Measurements from ENCODE around the gene BCAR3.

The BCAR3 gene

DNA sequence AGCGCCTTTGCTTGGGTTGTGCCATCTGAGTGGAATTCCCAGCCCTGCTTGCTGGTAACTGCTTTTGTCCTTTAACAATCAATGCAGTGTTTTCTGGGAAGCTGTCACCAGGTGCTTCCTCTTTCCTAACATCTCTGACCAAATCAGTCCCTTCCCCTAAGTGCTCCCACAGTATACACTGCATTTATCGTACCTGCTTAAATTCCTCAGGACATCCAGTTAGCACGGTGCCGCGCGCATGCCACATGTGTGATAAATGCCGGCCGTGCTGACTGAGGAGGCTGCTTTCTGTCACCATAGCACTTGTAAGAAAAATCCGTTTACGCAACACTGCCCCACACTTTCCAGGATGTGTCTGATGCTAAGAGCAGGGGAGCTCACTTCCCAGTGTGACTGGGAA lies 115.4 kb downstream of the BCAR3 start:
- Histone ChIP-seq H2AFZ (ENCODE audit: insufficient read depth, low read length, poor library complexity) (no peak overlapping the region), H3K9ac (ENCODE audit: low read length) (no peak overlapping the region), H3K79me2 (ENCODE audit: control insufficient read depth, insufficient read depth, low read length, poor library complexity) (no peaks in the 10 kb centered on the region), H2BK120ac (ENCODE audit: insufficient read depth, low read length, poor library complexity) (no peak overlapping the region), H3K14ac (ENCODE audit: low read length) (no peak overlapping the region), H4K8ac (ENCODE audit: low read depth, low read length) (no peak overlapping the region), H2BK12ac (ENCODE audit: low read length) (no peak overlapping the region), H4K12ac (ENCODE audit: low read depth, low read length) (no peak overlapping the region), H3K36me3 (ENCODE audit: control insufficient read depth in 1 of 2, insufficient read depth in 2 of 2, low read length in 2 of 2) (peaks cover 20 to 29% of the 10 kb centered on the region in 2 experiments), H3K4me2 (ENCODE audit: low read length) (peak overlapping the region; percentile 19), H2BK5ac (ENCODE audit: low read depth, low read length, poor library complexity) (no peak overlapping the region), H3K4me3 (ENCODE audit: low read depth, low read length) (no peak overlapping the region), H3K79me1 (ENCODE audit: low read length) (peaks cover 3% of the 10 kb centered on the region), H4K91ac (ENCODE audit: low read depth, low read length) (no peak overlapping the region), H3K4ac (ENCODE audit: low read depth, low read length) (no peak overlapping the region), H3K4me1 (ENCODE audit: control insufficient read depth in 1 of 2, insufficient read depth in 2 of 2, low read length in 2 of 2) (peaks cover 20 to 27% of the 10 kb centered on the region in 2 experiments), H3K18ac (ENCODE audit: low read length) (no peak overlapping the region), H3K23ac (ENCODE audit: low read length) (no peak overlapping the region), H2AK5ac (ENCODE audit: low read length) (no peak overlapping the region), H3K27me3 (ENCODE audit: insufficient read depth, low read length) (no peaks in the 10 kb centered on the region), H3K27ac (ENCODE audit: low read depth, low read length) (peak overlapping the region; percentile 31), H3K9me3 (ENCODE audit: insufficient read depth, low read depth, low read length) (no peaks in the 10 kb centered on the region)
- WGBS (ENCODE audit: extremely low coverage, insufficient coverage, insufficient read length) = no CpG with 5 or more reads among the region's 10 CpGs
- peak; percentile 75 for DNase-seq

DNA sequence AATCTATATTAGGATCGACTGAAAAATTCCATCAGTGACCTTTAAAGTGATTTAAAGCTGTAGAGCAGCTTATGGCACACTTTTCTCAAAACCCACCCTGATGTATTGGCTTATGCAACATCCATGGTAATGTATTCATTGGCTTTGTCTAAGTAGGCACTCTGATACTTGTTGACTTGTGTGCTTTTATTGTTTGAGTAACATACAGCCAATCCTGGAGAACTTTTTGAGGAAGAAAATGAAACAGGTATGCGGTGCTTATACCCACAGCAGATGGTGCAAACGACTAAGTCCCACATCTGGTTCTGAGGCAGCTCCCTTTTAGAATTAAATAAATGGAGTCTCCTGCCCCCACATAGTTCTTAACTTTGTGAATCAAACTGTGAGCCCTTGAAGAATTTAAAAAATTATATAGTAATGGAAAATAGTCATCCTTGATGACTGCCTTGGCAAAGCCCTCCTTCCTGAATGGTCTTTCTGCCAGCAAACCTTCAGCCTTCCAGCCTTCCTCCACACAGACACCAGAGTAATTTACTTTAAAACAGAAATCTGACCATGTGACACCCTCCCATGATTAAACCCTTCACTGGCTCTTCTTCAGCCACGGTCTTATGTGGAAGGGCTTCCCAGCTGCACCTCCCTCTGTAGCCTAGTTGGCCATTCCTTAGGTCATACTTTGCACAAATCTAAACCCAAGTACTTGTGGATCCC lies 116.0 kb downstream of the BCAR3 start:
- Histone ChIP-seq H3K23ac (ENCODE audit: low read length) (no peak overlapping the region), H3K9ac (ENCODE audit: low read length) (no peak overlapping the region), H4K12ac (ENCODE audit: low read depth, low read length) (no peak overlapping the region), H2BK5ac (ENCODE audit: low read depth, low read length, poor library complexity) (peak overlapping the region; percentile 11), H4K91ac (ENCODE audit: low read depth, low read length) (no peak overlapping the region), H3K4me1 (ENCODE audit: control insufficient read depth in 1 of 2, insufficient read depth in 2 of 2, low read length in 2 of 2) (peaks cover 20 to 27% of the 10 kb centered on the region in 2 experiments), H4K8ac (ENCODE audit: low read depth, low read length) (no peak overlapping the region), H2AFZ (ENCODE audit: insufficient read depth, low read length, poor library complexity) (no peak overlapping the region), H3K79me1 (ENCODE audit: low read length) (peaks cover 3% of the 10 kb centered on the region), H2BK120ac (ENCODE audit: insufficient read depth, low read length, poor library complexity) (no peak overlapping the region), H3K79me2 (ENCODE audit: control insufficient read depth, insufficient read depth, low read length, poor library complexity) (no peaks in the 10 kb centered on the region), H3K9me3 (ENCODE audit: insufficient read depth, low read depth, low read length) (no peaks in the 10 kb centered on the region), H3K36me3 (ENCODE audit: control insufficient read depth in 1 of 2, insufficient read depth in 2 of 2, low read length in 2 of 2) (peaks cover 18 to 26% of the 10 kb centered on the region in 2 experiments), H3K27me3 (ENCODE audit: insufficient read depth, low read length) (no peaks in the 10 kb centered on the region), H2AK5ac (ENCODE audit: low read length) (no peak overlapping the region), H3K4ac (ENCODE audit: low read depth, low read length) (no peak overlapping the region), H3K27ac (ENCODE audit: low read depth, low read length) (peak overlapping the region; percentile 31), H3K14ac (ENCODE audit: low read length) (no peak overlapping the region), H3K4me3 (ENCODE audit: low read depth, low read length) (no peak overlapping the region), H2BK12ac (ENCODE audit: low read length) (no peak overlapping the region), H3K18ac (ENCODE audit: low read length) (no peak overlapping the region), H3K4me2 (ENCODE audit: low read length) (no peak overlapping the region)
- no CpG with 5 or more reads among the region's 4 CpGs for whole genome bisulfite sequencing (ENCODE audit: extremely low coverage, insufficient coverage, insufficient read length)
- no peak for DNase-seq

DNA sequence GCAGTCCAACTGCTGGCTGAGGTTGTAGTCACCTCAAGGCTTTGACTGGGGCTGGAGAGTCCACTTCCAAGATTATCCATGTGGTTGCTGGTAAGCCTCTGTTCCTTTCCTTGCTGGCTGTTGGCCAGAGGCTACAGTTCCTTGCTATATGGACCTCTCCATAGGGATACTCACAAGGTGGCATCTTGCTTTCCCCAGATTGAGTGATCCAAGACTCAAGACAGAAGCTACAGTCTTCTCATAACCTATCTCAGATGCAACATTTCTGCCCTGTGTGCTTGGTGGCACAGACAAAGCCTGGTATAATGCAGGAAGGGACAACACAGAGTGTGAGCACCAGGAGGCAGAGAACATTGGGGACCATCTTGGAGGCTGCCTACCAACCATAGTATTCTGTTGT lies 121.9 kb downstream of the BCAR3 start:
- H3K4me2 ChIP-seq (ENCODE audit: low read length) = no peak overlapping the region

DNA sequence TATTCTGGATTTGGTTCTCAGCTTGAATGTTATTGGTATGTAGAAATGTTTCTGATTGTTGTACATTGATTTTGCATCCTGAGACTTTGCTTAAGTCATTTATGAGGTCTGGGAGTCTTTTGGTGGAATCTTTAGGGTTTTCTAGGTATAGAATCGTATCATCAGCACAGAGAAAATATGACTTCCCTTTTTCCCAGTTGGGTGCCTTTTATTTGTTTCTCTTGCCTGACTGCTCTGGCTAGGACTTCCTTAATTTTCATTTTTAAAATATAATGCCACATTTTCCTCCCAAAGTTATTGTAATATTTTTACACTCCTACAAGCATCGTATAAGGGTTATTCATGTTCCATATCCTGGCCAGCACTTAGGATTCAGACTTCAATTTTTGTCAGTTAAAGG lies 122.6 kb downstream of the BCAR3 start:
- H3K79me2 ChIP-seq (ENCODE audit: control insufficient read depth, insufficient read depth, low read length, poor library complexity) = no peaks in the 10 kb centered on the region
- no peak overlapping the region for H4K8ac ChIP-seq (ENCODE audit: low read depth, low read length)
- H2BK120ac ChIP-seq (ENCODE audit: insufficient read depth, low read length, poor library complexity) = no peak overlapping the region
- H3K4me2 ChIP-seq (ENCODE audit: low read length) = no peak overlapping the region
- H3K4me3 ChIP-seq (ENCODE audit: low read depth, low read length) = no peak overlapping the region
- no peaks in the 10 kb centered on the region for H3K27me3 ChIP-seq (ENCODE audit: insufficient read depth, low read length)
- no peak overlapping the region for H3K4ac ChIP-seq (ENCODE audit: low read depth, low read length)
- no peaks in the 10 kb centered on the region for H3K9me3 ChIP-seq (ENCODE audit: insufficient read depth, low read depth, low read length)
- no peak overlapping the region for H3K18ac ChIP-seq (ENCODE audit: low read length)
- no CpG with 5 or more reads among the region's 2 CpGs for WGBS (ENCODE audit: extremely low coverage, insufficient coverage, insufficient read length)
- no peak overlapping the region for H2BK12ac ChIP-seq (ENCODE audit: low read length)
- H3K27ac ChIP-seq (ENCODE audit: low read depth, low read length) = no peak overlapping the region
- H3K36me3 ChIP-seq (ENCODE audit: control insufficient read depth in 1 of 2, insufficient read depth in 2 of 2, low read length in 2 of 2) = peaks cover 3 to 9% of the 10 kb centered on the region in 2 experiments
- H3K9ac ChIP-seq (ENCODE audit: low read length) = no peak overlapping the region
- H3K79me1 ChIP-seq (ENCODE audit: low read length) = no peaks in the 10 kb centered on the region
- H2AFZ ChIP-seq (ENCODE audit: insufficient read depth, low read length, poor library complexity) = no peak overlapping the region
- H2BK5ac ChIP-seq (ENCODE audit: low read depth, low read length, poor library complexity) = no peak overlapping the region
- DNase-seq = no peak
- no peaks in the 10 kb centered on the region for H3K4me1 ChIP-seq (ENCODE audit: control insufficient read depth in 1 of 2, insufficient read depth in 2 of 2, low read length in 2 of 2)
- no peak overlapping the region for H3K14ac ChIP-seq (ENCODE audit: low read length)
- H4K91ac ChIP-seq (ENCODE audit: low read depth, low read length) = no peak overlapping the region
- no peak overlapping the region for H2AK5ac ChIP-seq (ENCODE audit: low read length)
- no peak overlapping the region for H3K23ac ChIP-seq (ENCODE audit: low read length)
- H4K12ac ChIP-seq (ENCODE audit: low read depth, low read length) = no peak overlapping the region

More for the DNA sequence above, 121.9 kb downstream of the BCAR3 start:
- Histone ChIP-seq H3K4me3 (ENCODE audit: low read depth, low read length) (no peak overlapping the region), H3K79me1 (ENCODE audit: low read length) (no peaks in the 10 kb centered on the region), H3K27me3 (ENCODE audit: insufficient read depth, low read length) (no peaks in the 10 kb centered on the region), H3K14ac (ENCODE audit: low read length) (no peak overlapping the region), H3K9ac (ENCODE audit: low read length) (no peak overlapping the region), H2AFZ (ENCODE audit: insufficient read depth, low read length, poor library complexity) (no peak overlapping the region), H3K18ac (ENCODE audit: low read length) (no peak overlapping the region), H3K9me3 (ENCODE audit: insufficient read depth, low read depth, low read length) (no peaks in the 10 kb centered on the region), H3K4ac (ENCODE audit: low read depth, low read length) (no peak overlapping the region), H4K8ac (ENCODE audit: low read depth, low read length) (no peak overlapping the region), H2AK5ac (ENCODE audit: low read length) (no peak overlapping the region), H3K4me1 (ENCODE audit: control insufficient read depth in 1 of 2, insufficient read depth in 2 of 2, low read length in 2 of 2) (no peaks in the 10 kb centered on the region), H3K27ac (ENCODE audit: low read depth, low read length) (no peak overlapping the region), H3K23ac (ENCODE audit: low read length) (no peak overlapping the region), H2BK12ac (ENCODE audit: low read length) (no peak overlapping the region), H2BK120ac (ENCODE audit: insufficient read depth, low read length, poor library complexity) (no peak overlapping the region), H4K91ac (ENCODE audit: low read depth, low read length) (no peak overlapping the region), H4K12ac (ENCODE audit: low read depth, low read length) (no peak overlapping the region), H3K79me2 (ENCODE audit: control insufficient read depth, insufficient read depth, low read length, poor library complexity) (no peaks in the 10 kb centered on the region), H2BK5ac (ENCODE audit: low read depth, low read length, poor library complexity) (no peak overlapping the region), H3K36me3 (ENCODE audit: control insufficient read depth in 1 of 2, insufficient read depth in 2 of 2, low read length in 2 of 2) (peaks cover 3 to 9% of the 10 kb centered on the region in 2 experiments)
- no peak for DNase-seq
